Gastrocnemius medialis (tissue), 4 donors: Measurements from ENCODE around the gene PRRT2. TPM values are rescaled to one million over a fixed set of nuclear protein-coding genes. Genes with fewer than 3 reads are reported as not detected.

Source experiments
- ATAC-seq, 2 donors: fragments of 150-250 bp; one replicate each; pipeline ENCODE4 v1.9.1; 2016
- DNase-seq, 2 donors: peaks; one replicate each; pipeline ENCODE4 v3.0.0-alpha.2; 2019
- H3K27ac ChIP-seq, 4 donors: fragments of 200-600 bp; sonication (generic); 1 replicate in 1 of 4; 2 replicates in 3 of 4; pipeline ENCODE4 v1.5.1; 2016 to 2018; ENCODE audit warnings: mild to moderate bottlenecking in 2 of 4, moderate library complexity in 1 of 4
- H3K27me3 ChIP-seq, 3 donors: fragments of 200-600 bp; sonication (generic) in 2 of 3; 1 replicate in 1 of 3; 2 replicates in 2 of 3; pipeline versions ENCODE4 v1.5.1 to v1.6.0; 2016 to 2019; ENCODE audit warnings: mild to moderate bottlenecking in 1 of 3, moderate library complexity in 1 of 3
- H3K36me3 ChIP-seq, 2 donors: fragments of 200-600 bp; sonication (generic) in 1 of 2; one replicate each; pipeline ENCODE4 v1.5.1; 2017 to 2018
- H3K4me1 ChIP-seq, 2 donors: fragments of 200-600 bp; sonication (generic) in 1 of 2; one replicate each; pipeline ENCODE4 v1.5.1; 2016 to 2017; ENCODE audit warnings: mild to moderate bottlenecking in 2 of 2
- H3K4me3 ChIP-seq, 4 donors: fragments of 200-600 bp; sonication (generic) in 3 of 4; 1 replicate in 1 of 4; 2 replicates in 3 of 4; pipeline ENCODE4 v1.5.1; 2016 to 2019; ENCODE audit warnings: mild to moderate bottlenecking in 2 of 4
- H3K9me3 ChIP-seq, 3 donors: fragments of 200-600 bp; sonication (generic) in 2 of 3; 1 replicate in 1 of 3; 2 replicates in 2 of 3; pipeline ENCODE4 v1.5.1; 2016 to 2019
- POLR2A ChIP-seq, 2 donors: fragments of 450-650 bp; IDR thresholded peaks; one replicate each; pipeline ENCODE4 v1.6.1; 2017; ENCODE audit warnings: antibody characterized with exemption in 2 of 2, mild to moderate bottlenecking in 2 of 2, moderate library complexity in 2 of 2
- in situ Hi-C, 4 donors: fragments of 200-750 bp; cut with MboI; loops; one replicate each; pipeline versions ENCODE4 v1.15.0 to v1.8.0; 2017; ENCODE audit warnings: low sequenced_read_pairs in 4 of 4
- intact Hi-C: fragments of 100-400 bp; cut with DNase I; formaldehyde crosslinking; loops from one replicate; pipeline ENCODE4 v1.15.1; 2023; ENCODE audit warnings: low total_unique reads
- total RNA-seq, 4 donors: library from RNA; depleted of rRNA; stranded (reverse); fragments of >200 nt; gene quantifications; one replicate each; pipeline versions ENCODE4 v1.1.0 to v1.2.3, GENCODE V29; 2016
- TF ChIP-seq, protein P1 (sequence below), 5 experiments: fragments of 450-650 bp in 3 of 5; fragments of 200-600 bp in 2 of 5; sonication (generic) in 2 of 5; IDR thresholded peaks in 4 of 5; conservative IDR thresholded peaks in 1 of 5; 1 replicate in 4 of 5; 2 replicates in 1 of 5; pipeline ENCODE4 v1.5.1; 2016 to 2019; ENCODE audit warnings: antibody characterized with exemption in 5 of 5, mild to moderate bottlenecking in 3 of 5, moderate library complexity in 3 of 5

PRRT2 gene
- total RNA-seq, 4 donors from 2014 or later: 3.5 TPM; not detected in 3

GRCh38 chr16:29858974-29859373 is 47.0 kb downstream of the PRRT2 start:
- ATAC-seq: no peak

DNA sequence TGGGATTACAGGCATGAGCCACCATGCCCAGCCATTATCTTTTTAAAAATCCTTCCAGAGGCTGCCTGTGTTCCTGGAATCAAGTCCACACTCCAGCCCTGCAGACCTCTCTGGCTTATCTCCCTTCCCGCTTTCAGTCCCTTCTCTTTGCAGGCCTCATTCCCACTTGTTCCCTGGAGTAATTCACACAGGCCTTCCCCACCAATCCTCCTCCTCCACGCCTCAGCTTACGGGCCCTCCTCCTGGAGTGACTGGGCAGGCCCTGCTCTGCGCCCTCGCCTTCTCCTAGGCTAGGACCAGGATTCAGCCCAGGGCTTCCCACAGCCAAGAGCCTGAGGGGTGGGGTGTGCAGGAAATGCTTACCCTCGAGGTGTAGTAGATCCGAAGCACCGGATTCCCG is 48.2 kb downstream of the PRRT2 start:
- Histone ChIP-seq H3K4me3 (no peak overlapping the region), H3K36me3 (peaks cover 0 to 33% of the 10 kb centered on the region in 2 donors), H3K27me3 (no peaks in the 10 kb centered on the region), H3K9me3 (no peaks in the 10 kb centered on the region), H3K27ac (no peak overlapping the region), H3K4me1 (peaks cover 18 to 20% of the 10 kb centered on the region in 2 donors)
- intact Hi-C loops (loop anchor here (10.0 kb wide), 1 partner anchor 165 kb away; the partner anchor contains the start of gene C16orf92), in situ Hi-C loops (no loop called here)
- ATAC-seq: no peak
- DNase-seq: no peak
- no peak for TF ChIP-seq POLR2A (IDR thresholded peaks at IDR 0.05)
- TF ChIP-seq, protein P1, sequence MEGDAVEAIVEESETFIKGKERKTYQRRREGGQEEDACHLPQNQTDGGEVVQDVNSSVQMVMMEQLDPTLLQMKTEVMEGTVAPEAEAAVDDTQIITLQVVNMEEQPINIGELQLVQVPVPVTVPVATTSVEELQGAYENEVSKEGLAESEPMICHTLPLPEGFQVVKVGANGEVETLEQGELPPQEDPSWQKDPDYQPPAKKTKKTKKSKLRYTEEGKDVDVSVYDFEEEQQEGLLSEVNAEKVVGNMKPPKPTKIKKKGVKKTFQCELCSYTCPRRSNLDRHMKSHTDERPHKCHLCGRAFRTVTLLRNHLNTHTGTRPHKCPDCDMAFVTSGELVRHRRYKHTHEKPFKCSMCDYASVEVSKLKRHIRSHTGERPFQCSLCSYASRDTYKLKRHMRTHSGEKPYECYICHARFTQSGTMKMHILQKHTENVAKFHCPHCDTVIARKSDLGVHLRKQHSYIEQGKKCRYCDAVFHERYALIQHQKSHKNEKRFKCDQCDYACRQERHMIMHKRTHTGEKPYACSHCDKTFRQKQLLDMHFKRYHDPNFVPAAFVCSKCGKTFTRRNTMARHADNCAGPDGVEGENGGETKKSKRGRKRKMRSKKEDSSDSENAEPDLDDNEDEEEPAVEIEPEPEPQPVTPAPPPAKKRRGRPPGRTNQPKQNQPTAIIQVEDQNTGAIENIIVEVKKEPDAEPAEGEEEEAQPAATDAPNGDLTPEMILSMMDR (IDR thresholded peaks at IDR 0.05 in 4 of 5, conservative IDR thresholded peaks at IDR 0.05 in 1 of 5): no peak

More at GRCh38 chr16:29858974-29859373, 47.0 kb downstream of the PRRT2 start:
- H3K4me1 ChIP-seq: peaks cover 18 to 20% of the 10 kb centered on the region in 2 donors
- H3K4me3 ChIP-seq: no peak overlapping the region
- no peaks in the 10 kb centered on the region for H3K9me3 ChIP-seq
- no peak for TF ChIP-seq POLR2A (IDR thresholded peaks at IDR 0.05)
- TF ChIP-seq, protein P1 (IDR thresholded peaks at IDR 0.05 in 4 of 5, conservative IDR thresholded peaks at IDR 0.05 in 1 of 5): no peak
- peaks cover 0 to 33% of the 10 kb centered on the region in 2 donors for H3K36me3 ChIP-seq
- no peak overlapping the region for H3K27ac ChIP-seq
- no peak for DNase-seq
- in situ Hi-C loops: no loop called here
- no peaks in the 10 kb centered on the region for H3K27me3 ChIP-seq
- intact Hi-C loops: no loop called here

- Histone ChIP-seq H3K36me3 (peaks cover 0 to 33% of the 10 kb centered on the region in 2 donors), H3K4me1 (peaks cover 18 to 20% of the 10 kb centered on the region in 2 donors), H3K9me3 (no peaks in the 10 kb centered on the region), H3K4me3 (peak overlapping the region; percentile 78 to 98 (median 80)), H3K27me3 (no peaks in the 10 kb centered on the region), H3K27ac (peak overlapping the region; percentile 87 to 96 (median 93))
- ATAC-seq (no peak), DNase-seq (no peak)
- no peak for TF ChIP-seq POLR2A (IDR thresholded peaks at IDR 0.05)
- TF ChIP-seq, protein P1 (IDR thresholded peaks at IDR 0.05 in 4 of 5, conservative IDR thresholded peaks at IDR 0.05 in 1 of 5): peak in 2 of 5 experiments; percentile 6 to 8
- intact Hi-C loops (loop anchor here (2.0 to 10.0 kb wide), 2 partner anchors 72 to 162 kb away; partner anchors contain the start of genes C16orf92 and KIF22), in situ Hi-C loops (no loop called here)
These were observed 50.4 kb downstream of the PRRT2 start for GRCh38 chr16:29862383-29862883.

DNA sequence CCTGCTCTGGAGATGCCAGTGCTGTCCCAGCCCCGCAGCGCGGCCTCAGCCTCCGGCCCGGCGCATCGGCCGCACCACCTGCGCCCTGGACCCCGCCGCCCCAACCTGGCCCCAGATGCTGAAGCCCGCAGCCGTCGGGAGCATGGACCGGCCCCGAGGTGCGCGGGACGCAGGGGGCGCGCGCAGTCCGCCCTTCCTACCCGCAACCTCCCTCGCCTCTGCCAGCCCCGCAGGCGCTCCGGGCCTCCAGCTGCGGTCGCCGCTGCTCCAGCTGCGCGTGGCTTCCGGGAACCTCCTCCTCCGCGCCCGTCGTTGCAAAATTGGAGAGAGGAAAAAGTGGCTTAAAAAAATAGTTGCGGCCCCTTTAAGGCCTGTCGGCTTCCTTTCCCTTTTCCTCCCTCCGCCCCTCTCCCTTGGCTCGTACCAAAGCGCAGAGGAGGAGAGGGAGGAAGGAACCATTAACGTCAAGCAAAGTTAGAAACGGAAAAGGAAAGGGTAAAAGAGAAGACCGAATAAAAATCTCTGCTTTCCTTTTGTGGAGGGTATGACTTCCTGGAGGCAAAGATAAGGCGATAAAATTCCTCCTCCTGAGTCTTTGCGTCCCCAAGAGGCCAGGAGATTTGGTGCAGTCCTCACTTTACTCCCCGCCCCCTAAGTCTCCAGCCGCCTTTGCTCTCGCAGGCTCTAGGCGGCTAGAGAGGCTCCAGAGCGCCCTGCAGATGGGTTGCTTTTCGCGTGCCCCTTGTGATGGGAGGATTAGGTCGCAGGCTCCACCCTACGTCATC is 51.1 kb downstream of the PRRT2 start, which contains the start of gene CDIPT:
Gene CDIPT (minus strand): TSS at position 343 of the 785 bp plus-strand sequence. CDS start 369 bp downstream, outside the sequence.
- ATAC-seq (peak; percentile 99), DNase-seq (peak; percentile 92 to 94)
- Histone ChIP-seq H3K4me3 (peak within 1 kb of the TSS; percentile 78 to 98 (median 80)), H3K27ac (peak within 1 kb of the TSS; percentile 87 to 96 (median 93)), H3K4me1 (peaks cover 18 to 20% of the 10 kb centered on the region in 2 donors), H3K36me3 (peaks cover 0 to 33% of the 10 kb centered on the region in 2 donors), H3K27me3 (no peaks in the 10 kb centered on the region), H3K9me3 (no peaks in the 10 kb centered on the region)
- in situ Hi-C loops: no loop called here
- TF ChIP-seq POLR2A (IDR thresholded peaks at IDR 0.05): peak; percentile 36 to 41
- TF ChIP-seq, protein P1 (IDR thresholded peaks at IDR 0.05 in 4 of 5, conservative IDR thresholded peaks at IDR 0.05 in 1 of 5): peak; percentile 32 to 64 (median 57)
- intact Hi-C loops: loop anchor here (1.0 to 10.0 kb wide), 6 partner anchors 37 to 162 kb away; partner anchors contain the start of genes ASPHD1, C16orf92, HIRIP3 and KCTD13
